ENCODE data around the gene TRAPPC14.
"Not testable (repeated sequence)": the region's sequence is repeated elsewhere in the genome, so short reads cannot be mapped to it uniquely, and the experiment has no call there.

TRAPPC14 gene, protein sequence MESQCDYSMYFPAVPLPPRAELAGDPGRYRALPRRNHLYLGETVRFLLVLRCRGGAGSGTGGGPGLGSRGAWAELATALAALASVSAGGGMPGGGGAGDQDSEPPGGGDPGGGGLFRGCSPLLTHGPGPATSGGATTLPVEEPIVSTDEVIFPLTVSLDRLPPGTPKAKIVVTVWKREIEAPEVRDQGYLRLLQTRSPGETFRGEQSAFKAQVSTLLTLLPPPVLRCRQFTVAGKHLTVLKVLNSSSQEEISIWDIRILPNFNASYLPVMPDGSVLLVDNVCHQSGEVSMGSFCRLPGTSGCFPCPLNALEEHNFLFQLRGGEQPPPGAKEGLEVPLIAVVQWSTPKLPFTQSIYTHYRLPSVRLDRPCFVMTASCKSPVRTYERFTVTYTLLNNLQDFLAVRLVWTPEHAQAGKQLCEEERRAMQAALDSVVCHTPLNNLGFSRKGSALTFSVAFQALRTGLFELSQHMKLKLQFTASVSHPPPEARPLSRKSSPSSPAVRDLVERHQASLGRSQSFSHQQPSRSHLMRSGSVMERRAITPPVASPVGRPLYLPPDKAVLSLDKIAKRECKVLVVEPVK

GRCh38 chr7:100158229-100159098 lies at the start of gene TRAPPC14:
Gene TRAPPC14, minus strand, starts transcription at chr7:100158723. Its CDS starts 224 bp downstream, at chr7:100158499.
- peak; percentile 67 to 94 for DNase-seq

- no peak for DNase-seq
Observed at GRCh38 chr7:100204454-100204853, 45.9 kb upstream of the TRAPPC14 start.

GRCh38 chr7:100200693-100201092 lies 42.2 kb upstream of the TRAPPC14 start:
- no peak for DNase-seq

DNA sequence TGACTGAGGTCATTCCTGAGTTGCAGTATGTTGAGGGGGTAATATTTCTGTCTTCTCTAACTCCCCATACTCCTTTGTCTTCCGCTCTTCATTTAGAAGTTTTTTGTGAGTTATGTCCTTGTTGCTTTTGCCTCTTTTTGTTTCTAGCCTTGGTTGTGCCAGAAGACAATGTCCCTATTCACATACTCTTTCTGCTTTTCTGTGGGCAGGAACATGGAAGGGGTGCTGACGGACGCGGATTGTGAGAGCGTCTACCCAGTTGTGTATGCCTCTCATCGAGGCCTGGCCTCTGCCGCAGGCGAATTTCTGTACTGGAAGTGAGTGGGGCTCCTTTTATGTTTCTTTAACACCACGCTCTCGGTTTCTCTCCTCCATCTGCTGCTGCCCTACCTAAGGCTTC lies 39.7 kb upstream of the TRAPPC14 start:
- DNase-seq: no peak

- DNase-seq: not testable (repeated sequence)
Observed at GRCh38 chr7:100195901-100196322, 37.4 kb upstream of the TRAPPC14 start.

DNA sequence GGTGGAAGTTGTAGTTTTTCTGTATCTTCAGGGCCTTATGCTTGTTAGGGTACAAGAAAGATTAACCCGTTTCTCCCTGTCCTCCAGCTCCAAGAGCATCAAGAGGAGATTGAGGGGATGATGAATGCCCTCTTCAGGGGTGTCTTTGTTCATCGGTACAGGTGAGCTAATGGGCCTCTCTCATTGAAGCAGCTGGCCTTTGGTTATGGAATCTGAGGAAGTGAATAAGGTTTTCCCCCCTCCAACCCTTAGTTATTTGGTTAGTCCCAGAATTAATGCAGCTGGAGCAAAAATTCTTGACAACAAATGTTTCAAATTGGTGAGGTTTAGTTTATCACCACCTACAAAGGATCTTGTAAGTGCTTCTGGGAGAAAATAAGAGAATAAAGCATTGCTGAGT lies 36.7 kb upstream of the TRAPPC14 start:
- no peak for DNase-seq

DNA sequence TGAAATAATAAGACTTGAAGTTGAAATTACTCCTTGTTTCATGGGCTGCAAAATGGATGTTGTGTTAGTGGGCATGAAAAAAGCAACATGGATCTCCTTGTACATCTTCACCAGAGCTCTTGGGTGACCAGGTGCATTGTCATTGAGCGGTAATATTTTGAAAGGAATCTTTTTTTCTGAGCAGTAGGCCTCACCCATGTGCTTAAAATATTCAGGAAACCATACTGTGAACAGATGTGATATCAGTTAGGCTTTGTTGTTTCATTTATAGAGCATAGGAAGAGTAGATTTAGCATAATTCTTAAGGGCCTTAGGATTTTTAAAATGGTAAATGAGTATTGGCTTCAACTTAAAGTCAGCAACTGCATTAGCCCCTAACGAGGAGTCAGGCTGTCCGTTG lies 34.4 kb upstream of the TRAPPC14 start:
- no peak for DNase-seq

- DNase-seq: not testable (repeated sequence)
Observed at GRCh38 chr7:100192281-100192862, 33.8 kb upstream of the TRAPPC14 start.

- no peak for DNase-seq
Observed at GRCh38 chr7:100191775-100192174, 33.3 kb upstream of the TRAPPC14 start.

DNA sequence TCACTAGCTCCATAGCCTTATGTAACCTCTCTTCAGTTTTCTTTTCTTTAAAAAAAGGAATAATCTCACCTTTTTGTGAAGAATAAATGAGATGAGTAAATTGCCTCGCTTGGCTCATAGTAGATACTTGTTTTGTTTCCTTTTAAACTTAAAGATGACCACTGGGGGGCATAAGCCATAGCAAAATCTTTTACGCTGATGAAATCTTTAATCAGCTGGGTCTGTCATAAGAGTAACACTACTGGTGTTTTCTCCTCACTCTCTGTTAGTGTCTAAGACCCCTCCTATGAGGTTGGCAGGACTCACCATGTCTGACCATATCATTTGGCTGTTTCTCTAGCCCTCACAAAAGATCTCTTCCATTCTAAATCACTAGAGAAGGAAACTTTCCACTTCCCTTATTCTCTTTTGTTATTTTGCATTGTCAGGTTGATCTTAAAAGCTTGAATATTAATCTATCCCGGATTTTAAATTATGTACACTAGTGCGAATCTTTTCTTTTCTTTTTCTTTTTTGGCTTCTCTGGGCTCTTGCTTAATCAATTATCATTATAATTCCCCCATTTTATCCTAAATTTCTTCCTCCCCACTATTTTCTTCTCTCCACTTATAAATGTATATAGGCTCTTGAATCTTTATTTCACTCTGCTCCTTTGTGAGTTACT lies 31.7 kb upstream of the TRAPPC14 start:
- DNase-seq: peak in 1 of 2 experiments; percentile 48

GRCh38 chr7:100189061-100189460 lies 30.5 kb upstream of the TRAPPC14 start:
- no peak for DNase-seq

GRCh38 chr7:100185726-100186125 lies 27.2 kb upstream of the TRAPPC14 start:
- DNase-seq: no peak

- DNase-seq: not testable (repeated sequence)
Observed at GRCh38 chr7:100183090-100183489, 24.6 kb upstream of the TRAPPC14 start.

DNA sequence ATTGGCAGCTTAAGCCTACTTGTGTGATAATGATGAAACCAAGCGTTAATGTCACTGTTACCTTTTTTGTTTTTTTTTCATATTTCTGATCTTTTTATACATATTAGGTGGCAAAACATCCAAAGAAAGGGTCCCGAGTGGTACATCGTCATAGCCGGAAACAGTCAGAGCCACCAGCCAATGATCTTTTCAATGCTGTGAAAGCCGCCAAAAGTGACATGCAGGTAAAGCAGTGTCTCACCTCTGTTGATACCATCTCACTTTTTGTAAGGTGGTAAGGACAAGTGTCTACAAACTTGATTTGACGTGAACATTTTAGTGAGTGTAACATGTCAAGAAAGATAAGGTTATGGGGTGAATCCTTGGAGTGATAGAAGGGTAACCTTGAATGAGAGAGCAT lies 24.1 kb upstream of the TRAPPC14 start:
- DNase-seq: not testable (repeated sequence)

GRCh38 chr7:100180084-100180483 lies 21.6 kb upstream of the TRAPPC14 start:
- not testable (repeated sequence) for DNase-seq

DNA sequence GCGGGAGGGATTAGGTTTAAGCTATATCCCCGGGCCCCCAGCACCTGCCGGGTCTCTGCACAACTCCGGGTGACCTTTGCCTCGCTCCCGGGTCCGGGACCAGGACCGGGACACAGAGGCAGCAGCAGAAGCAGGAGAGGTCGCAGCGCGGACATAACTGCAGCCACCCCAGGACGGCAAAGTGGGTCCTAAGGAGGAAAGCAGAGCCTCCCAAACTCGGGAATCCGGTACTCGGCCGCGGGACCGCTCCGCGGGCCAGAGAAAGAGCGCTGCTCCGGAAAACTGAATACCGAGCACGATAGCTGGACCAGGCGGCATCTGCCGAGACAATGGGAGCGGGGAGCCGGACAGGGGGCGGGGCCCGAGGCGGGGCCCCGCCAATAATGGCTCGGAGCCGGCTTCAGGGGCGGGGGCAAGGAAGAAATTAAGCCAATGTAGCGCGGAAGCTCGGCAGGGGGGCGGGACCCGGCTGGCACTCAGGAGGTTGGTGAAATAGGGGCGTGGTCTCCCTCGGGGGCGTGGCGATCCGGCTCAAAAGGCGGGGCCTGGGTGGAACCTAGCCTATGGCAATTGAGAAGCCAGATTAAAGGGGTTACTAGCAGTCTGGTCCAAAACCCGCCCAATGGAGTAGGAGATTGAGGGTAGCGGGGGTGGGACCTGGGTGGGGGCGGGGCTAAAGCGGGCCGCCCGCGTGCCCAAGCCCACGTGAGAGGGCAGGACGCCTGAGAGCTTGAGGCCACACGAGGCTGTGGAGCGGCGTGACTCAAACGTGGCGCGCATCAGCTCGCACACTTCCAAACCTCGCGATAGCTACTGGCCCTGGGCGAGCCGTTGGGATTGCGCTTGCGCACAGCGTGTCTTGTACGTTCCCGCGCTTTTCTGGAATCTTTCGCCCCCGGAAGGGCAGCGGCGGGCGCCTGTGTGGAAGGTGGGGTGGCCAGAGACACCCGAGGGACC lies 18.8 kb upstream of the TRAPPC14 start, which contains the start of the genes GPC2 and STAG3:
TSS of gene GPC2 (minus strand) at position 337 of the 957 bp plus-strand sequence. CDS start at position 155, 182 bp downstream.
TSS of gene STAG3 (plus strand) at position 874 of the 957 bp plus-strand sequence. CDS start 2,639 bp downstream, outside the sequence.
- peak; percentile 97 to 99 for DNase-seq

DNA sequence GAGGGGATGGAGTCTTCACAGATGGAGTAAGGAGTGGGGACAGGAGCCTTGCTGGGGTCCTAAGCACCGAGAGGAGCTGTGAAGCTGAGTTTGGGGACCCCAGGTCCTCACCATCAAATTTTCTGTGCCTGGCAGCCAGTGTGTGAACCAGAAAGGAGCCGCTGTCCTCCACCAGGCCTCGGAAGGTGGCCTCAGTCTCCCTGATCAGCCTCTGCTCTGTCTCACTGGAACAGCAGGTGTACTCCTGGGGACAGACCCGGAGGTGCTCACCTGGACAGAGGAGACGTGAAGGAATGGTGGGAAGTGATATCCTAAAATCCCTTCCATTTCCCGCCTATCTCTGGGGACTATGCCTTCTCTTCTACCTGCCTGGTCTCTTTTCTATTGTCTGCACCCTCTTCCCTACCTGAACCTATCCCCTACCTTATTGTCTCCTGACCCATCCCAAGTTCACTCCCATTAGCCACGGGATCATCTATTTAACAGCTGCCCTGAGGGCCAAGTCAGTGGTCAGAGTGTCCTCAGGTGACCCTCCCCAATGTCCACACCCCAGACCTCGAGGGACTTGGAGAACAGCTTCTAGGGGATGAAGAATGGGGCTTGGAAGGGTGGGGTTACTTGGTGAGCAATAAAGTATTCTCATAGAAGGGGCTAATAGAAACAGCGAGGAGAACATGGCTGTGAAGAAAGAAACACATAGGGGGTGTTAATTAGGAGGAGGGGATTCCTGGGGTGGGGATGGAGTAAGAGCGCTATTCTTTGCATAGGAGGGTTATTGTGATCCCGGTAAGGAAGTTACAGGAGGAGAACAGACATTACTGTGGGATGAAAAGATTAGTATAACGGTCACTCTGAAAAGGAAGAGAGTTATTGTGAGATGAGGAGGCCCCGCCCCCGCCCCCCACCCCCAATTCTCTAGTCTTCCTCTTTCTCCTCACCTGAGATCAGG lies 17.8 kb upstream of the TRAPPC14 start:
- DNase-seq: peak in 1 of 2 experiments; percentile 40

- DNase-seq: no peak
Observed at GRCh38 chr7:100175296-100175935, 16.9 kb upstream of the TRAPPC14 start.

DNA sequence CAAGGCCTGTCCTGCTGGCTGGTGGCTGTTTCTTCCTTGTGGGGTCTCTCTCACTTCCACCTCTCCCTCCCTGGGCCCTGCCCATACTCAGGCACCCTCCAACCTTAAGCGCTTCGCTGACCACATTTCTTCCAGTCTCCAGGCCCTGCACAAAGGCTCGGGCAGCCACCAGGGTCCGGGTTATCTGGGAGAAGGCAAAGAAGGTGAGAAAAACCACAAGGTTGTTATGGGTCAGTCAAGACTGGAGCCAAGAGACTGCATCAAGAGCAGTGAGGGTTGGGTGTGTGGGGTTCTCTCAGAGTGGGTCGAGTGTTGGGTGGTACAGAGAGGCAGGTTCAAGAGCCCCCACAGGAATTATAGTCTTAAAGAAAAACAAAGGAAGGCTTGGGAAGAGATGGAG lies 16.1 kb upstream of the TRAPPC14 start:
- DNase-seq: no peak

All from NCI-H526 (cell line).